Testis (tissue), 2 donors: ENCODE data around the gene NR1I2.

Experiments
- POLR2A ChIP-seq: fragments of 450-650 bp; IDR thresholded peaks from one replicate; pipeline ENCODE4 v1.6.1; 2017; ENCODE audit warnings: antibody characterized with exemption, mild to moderate bottlenecking, moderate library complexity
- TF ChIP-seq, protein P1 (sequence below), 3 experiments: fragments of 450-650 bp in 2 of 3; fragments of 200-600 bp in 1 of 3; sonication (generic) in 1 of 3; IDR thresholded peaks; one replicate each; pipeline ENCODE4 v1.5.1; 2016 to 2019; ENCODE audit warnings: antibody characterized with exemption in 3 of 3, mild to moderate bottlenecking in 2 of 3, moderate library complexity in 1 of 3

DNA sequence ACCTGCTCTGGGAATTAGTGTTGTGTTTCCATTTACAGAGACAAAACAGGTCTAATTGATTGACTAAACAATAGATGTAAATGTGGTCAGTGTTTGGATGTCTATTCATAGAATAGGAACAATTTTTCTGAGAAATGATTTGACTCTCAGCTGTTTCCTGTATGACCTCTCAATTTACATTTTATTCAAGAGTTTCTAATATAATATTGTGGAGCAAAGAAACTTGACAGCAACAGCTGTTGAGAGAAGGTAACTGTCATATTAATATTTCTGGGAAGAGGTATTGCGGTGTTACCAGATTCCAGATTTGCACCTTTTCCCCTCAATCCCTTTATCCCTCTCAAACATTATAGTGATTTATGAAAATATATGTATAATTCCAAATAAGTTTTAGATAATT is 3.7 kb upstream of the NR1I2 start:
- TF ChIP-seq, protein P1, sequence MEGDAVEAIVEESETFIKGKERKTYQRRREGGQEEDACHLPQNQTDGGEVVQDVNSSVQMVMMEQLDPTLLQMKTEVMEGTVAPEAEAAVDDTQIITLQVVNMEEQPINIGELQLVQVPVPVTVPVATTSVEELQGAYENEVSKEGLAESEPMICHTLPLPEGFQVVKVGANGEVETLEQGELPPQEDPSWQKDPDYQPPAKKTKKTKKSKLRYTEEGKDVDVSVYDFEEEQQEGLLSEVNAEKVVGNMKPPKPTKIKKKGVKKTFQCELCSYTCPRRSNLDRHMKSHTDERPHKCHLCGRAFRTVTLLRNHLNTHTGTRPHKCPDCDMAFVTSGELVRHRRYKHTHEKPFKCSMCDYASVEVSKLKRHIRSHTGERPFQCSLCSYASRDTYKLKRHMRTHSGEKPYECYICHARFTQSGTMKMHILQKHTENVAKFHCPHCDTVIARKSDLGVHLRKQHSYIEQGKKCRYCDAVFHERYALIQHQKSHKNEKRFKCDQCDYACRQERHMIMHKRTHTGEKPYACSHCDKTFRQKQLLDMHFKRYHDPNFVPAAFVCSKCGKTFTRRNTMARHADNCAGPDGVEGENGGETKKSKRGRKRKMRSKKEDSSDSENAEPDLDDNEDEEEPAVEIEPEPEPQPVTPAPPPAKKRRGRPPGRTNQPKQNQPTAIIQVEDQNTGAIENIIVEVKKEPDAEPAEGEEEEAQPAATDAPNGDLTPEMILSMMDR (IDR thresholded peaks at IDR 0.05) = no peak
- no peak for TF ChIP-seq POLR2A
